HG02884 (cell line): ENCODE measurements around the gene DNAJB7.
"Not testable (repeated sequence)": the region's sequence is repeated elsewhere in the genome, so short reads cannot be mapped to it uniquely, and the experiment has no call there.

Experiments used
- ATAC-seq: cut with Tn5 transposase; IDR thresholded peaks from one replicate; pipeline ENCODE4 v1.9.1; 2021; ENCODE audit warnings: mild to moderate bottlenecking, moderate library complexity; ENCODE audit not compliant: unreplicated experiment

The DNAJB7 gene

GRCh38 chr22:40845816-40846215, 16.1 kb downstream of the DNAJB7 start:
- ATAC-seq, result not testable (repeated sequence)

- ATAC-seq, result no peak
Observed at GRCh38 chr22:40844951-40845350, 17.0 kb downstream of the DNAJB7 start.

- no peak for ATAC-seq
Observed at GRCh38 chr22:40838486-40838885, 23.4 kb downstream of the DNAJB7 start.

GRCh38 chr22:40834619-40835018, 27.3 kb downstream of the DNAJB7 start:
- no peak for ATAC-seq

- ATAC-seq, result no peak
Observed at GRCh38 chr22:40829131-40829530, 32.8 kb downstream of the DNAJB7 start.

- no peak for ATAC-seq
Observed at GRCh38 chr22:40826984-40827741, 34.8 kb downstream of the DNAJB7 start.

- ATAC-seq, result not testable (repeated sequence)
Observed at GRCh38 chr22:40826292-40826691, 35.6 kb downstream of the DNAJB7 start.

GRCh38 chr22:40823426-40823825, 38.5 kb downstream of the DNAJB7 start:
- ATAC-seq, result no peak

- no peak for ATAC-seq
Observed at GRCh38 chr22:40819599-40820140, 42.2 kb downstream of the DNAJB7 start.

- ATAC-seq, result no peak
Observed at GRCh38 chr22:40818747-40819598, 42.9 kb downstream of the DNAJB7 start, which contains the start of gene SLC25A17. Gene SLC25A17 (minus strand): TSS chr22:40819346. CDS start chr22:40819248, 98 bp downstream.

GRCh38 chr22:40818192-40818746, 43.6 kb downstream of the DNAJB7 start:
- no peak for ATAC-seq

- no peak for ATAC-seq
Observed at GRCh38 chr22:40817737-40818136, 44.2 kb downstream of the DNAJB7 start.

GRCh38 chr22:40813912-40814315, 48.0 kb downstream of the DNAJB7 start:
- no peak for ATAC-seq
